Skin of body (tissue), 2 donors: ENCODE results near the gene EFNA2. TPM values are rescaled to one million over a fixed set of nuclear protein-coding genes. Genes with fewer than 3 reads are reported as not detected.
"Not testable (repeated sequence)": the region's sequence is repeated elsewhere in the genome, so short reads cannot be mapped to it uniquely, and the experiment has no call there.

ENCODE experiments used
- DNase-seq: peaks from one replicate; lab custom pipeline; 2025; lab: John Stamatoyannopoulos, UW
- total RNA-seq: library from RNA; depleted of rRNA; stranded (reverse); fragments of >200 nt; gene quantifications from one replicate; pipeline ENCODE4 v1.2.3, GENCODE V29; 2014

The EFNA2 gene
- total RNA-seq, 1 donor from 2014 or later = 0.39 TPM

DNA sequence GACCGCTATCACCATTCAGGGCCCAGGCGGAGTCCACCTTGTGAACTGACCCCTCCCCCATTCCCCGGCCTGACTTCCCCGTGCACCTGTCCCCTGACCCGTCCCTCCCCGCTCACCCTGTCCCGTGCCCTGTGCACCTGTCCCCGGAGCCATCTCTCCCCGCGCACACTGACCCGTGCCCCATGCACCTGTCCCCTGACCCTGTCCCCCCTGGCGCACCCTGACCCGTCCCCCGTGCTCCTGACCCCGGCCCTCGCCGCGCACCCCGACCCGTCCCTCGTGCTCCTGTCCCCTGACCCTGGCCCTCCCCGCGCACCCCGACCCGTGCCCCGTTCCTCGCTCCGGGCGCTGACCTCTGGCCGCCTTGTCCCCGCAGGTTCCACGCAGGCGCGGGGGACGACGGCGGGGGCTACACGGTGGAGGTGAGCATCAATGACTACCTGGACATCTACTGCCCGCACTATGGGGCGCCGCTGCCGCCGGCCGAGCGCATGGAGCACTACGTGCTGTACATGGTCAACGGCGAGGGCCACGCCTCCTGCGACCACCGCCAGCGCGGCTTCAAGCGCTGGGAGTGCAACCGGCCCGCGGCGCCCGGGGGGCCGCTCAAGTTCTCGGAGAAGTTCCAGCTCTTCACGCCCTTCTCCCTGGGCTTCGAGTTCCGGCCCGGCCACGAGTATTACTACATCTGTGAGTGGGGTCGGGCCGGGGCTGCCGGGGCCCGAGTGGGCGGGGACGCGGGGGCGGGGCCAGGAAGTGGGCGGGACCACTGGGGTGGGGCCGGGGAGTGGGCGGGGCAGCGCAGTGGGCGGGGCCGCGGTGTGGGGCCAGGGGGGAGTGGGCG is 9.7 kb downstream of the EFNA2 start:
- no peak for DNase-seq

DNA sequence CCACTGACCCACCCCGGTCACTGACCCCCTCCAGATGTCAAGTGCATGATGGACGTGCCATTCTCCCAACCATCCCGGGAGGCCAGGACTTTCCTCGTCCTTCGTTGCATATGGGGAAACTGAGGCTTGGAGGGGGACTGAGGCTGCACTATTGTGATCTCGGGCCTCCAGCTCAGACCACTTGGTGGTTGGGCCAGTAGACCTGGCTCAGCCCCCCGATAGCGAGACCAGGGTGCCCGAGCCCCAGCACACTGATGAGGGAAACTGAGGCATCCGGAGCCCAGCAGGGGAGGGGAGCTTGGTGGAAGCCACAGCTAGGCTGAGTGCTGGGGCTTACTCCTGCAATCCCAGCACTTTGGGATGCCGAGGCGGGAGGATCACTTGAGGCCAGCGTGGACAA is 10.4 kb downstream of the EFNA2 start:
- DNase-seq = no peak

DNA sequence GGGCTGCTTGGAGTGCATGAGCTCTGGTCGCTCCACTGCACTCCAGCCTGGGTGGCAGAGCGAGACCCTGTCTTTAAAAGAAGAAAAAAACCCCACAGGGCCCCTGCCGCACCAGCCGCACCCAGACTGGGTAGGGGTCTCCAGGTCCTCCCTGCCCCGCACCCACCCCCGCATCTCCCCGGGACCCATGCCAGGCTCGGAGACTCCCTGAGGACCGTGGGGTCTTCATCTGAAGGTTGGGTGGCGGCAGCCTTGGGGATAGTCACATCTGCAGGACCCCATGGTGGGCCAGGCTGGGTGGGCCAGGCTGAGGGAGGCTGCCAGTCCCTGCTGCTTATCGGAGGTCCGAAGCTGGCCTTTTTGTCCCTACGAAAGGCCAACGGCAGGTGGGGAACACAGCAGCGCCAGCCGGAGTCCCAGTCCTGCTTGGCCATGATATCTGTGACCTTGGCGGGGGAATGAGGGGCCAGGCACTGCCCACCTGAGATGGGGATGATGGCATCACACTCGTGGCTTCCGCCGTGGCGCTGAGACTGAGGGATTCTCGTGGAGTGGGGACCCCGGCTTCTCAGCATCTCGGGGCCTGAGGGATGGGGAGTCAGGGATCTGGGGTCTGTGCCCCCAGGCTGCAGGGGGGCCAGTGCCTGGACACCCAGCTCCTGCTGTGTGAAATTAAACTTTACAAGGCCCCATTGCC is 11.1 kb downstream of the EFNA2 start:
- DNase-seq = no peak

DNA sequence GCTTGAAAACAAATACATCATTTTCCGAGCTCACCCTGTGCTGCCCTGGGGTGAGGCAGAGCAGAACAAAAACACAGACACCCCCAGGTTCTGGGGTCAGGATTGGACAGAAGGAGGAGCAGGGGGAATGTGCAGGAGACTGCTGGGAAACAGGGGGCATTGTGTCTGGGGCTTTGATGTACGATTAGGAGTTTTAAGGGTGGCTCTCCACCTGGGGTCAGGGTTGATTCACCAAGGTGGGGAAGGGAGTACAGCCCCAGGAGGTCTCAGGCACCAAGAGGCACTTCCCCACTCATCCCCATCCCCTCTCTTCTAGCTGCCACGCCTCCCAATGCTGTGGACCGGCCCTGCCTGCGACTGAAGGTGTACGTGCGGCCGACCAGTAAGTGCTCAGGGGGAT is 12.6 kb downstream of the EFNA2 start:
- no peak for DNase-seq

DNA sequence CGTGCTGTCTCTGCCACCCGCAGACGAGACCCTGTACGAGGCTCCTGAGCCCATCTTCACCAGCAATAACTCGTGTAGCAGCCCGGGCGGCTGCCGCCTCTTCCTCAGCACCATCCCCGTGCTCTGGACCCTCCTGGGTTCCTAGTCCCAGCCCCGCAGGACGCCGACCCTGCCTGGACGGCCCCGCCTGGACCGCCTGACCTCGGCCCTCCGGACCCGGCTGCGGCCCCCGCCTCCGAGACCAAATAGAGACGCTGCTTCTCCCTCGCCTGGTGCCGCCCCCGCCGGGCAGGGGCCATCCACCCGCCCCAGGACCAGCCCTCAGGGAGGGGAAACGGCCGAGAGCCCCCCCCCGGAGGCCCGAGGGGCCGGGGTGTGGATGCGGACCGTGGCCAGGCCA is 14.1 kb downstream of the EFNA2 start:
- no peak for DNase-seq

DNA sequence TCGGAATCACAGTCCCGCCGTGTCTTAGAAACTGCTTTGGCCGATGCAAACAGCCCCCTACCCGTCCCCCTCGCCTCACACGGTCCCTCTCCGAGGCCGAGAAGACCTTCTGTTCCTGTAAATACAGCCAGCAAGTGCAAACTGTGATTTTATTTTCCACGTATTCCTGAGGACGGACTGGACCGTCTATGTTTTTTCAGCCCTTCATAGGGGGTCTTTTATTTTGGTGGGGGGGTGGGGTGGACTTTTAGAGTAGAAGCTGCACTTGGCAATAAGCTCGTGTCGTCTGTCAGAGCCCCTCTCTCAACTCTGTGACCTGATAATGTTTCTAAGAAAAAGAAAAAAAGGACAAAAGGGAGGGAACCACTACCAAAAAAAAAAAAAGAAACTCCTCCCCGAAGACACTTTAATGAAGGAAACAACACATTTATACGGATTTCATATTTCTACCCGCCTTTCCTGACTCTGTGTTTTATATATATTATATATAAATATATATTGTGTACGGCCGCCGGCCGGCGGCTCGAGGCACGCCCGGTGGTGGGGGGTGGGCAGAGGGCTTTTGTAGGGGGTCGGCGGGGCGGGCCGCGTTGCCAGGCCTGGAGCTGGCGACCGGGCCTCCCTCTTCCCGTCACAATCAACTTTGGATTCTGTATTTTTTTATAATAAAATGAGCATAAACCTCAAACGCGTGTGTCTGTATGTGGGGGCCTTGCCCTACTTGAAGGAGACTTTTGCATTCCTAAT is 15.2 kb downstream of the EFNA2 start:
- no peak for DNase-seq

DNA sequence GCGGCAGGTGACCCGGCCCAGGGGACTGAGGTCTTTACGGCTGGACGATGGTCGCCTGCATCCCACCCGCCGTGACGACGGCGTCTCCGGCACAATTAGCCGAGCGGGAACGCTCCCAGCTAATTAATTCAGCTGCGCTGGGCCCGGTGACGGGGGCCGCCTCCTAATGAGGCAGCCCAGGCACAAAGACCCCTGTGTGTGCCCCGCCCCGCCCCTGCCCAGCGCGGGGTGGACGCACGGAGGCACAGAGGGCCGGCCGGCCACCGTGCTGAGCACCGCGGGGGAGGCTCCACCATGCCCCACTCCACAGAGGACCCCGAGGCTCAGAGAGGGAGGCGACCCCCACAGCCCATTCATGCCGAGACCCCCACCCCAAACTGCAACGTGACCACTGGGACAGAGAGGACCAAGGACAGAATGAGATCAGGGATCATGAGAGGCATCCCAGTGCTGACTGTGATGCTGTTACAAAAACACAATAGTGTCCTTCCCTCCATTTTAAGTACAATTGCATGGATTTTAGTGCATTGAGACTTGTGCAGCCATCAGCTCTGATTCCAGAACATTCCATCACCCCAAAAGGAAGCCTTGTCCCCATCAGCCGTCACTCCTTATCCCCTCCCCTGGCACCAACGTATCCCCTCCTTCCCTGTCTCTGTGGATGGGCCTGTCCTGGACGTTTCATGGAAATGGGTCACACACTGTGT is 17.0 kb downstream of the EFNA2 start:
- DNase-seq = no peak

DNA sequence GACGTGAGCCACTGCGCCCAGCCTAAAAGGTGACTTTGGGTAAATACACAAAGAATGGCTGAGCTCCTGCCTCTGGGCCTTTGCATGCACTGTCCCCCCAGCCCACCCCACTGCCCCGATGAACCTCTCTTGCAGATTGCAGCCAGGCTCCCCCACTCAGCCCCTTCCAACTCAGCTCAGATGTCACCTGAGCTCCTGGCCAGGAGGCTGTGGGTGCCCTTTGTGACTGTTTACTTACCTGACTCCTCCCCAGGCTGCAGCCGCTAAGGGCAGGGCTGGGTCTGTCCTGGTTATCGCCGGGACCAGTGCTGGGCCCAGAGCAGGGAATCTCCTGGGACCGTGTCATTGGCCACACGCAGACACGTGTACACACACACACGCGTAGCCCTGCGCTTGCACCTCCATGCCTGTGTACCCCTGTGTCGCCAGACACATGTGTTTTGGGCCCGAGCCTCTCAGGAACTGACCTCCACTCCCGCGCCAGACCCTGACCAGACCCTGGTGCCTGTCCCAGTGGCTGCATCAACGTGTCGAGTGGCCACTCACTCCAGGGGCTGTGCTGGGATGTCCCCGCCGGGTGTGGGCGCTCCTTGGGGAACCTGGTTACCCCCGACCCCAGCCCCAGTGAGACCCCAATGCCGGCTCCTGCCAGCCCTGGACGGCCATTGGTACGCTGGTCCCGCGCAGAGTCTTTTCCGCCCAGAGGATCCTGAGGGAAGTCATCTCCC is 18.7 kb downstream of the EFNA2 start:
- no peak for DNase-seq

DNA sequence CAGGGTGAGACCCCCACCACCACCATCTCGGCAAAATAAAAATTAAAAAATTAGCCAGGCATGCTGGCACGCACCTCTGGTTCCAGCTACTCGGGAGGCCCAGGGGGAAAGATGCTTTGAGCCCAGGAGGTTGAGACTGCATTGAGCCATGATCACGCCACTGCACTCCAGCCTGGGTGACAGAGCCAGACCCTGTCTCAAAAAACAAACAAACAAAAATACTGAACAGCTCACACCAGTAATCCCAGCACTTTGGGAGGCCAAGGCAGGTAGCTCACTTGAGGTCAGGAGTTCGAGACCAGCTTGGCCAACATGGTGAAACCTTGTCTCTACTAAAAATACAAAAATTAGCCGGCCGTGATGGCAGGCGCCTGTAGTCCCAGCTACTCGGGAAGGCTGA is 19.7 kb downstream of the EFNA2 start:
- DNase-seq = not testable (repeated sequence)

DNA sequence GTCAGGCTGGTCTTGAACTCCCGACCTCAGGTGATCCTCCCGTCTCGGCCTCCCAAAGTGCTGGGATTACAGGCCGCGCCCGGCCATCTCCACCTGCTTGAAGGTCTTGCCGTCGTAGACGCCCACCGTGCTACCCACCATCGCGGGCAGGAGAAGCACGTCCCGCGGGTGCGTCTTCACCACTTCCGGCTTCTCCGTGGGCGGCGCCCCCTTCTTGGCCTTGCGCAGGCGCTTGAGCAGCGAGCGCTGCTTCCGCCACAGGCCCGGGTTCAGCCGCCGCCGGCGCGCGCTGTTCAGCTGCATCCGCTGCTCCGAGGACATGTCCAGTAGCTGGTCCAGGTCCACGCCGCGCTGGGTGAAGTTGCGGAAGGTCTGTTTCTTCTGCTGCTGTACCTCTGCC is 21.6 kb downstream of the EFNA2 start:
- no peak for DNase-seq

DNA sequence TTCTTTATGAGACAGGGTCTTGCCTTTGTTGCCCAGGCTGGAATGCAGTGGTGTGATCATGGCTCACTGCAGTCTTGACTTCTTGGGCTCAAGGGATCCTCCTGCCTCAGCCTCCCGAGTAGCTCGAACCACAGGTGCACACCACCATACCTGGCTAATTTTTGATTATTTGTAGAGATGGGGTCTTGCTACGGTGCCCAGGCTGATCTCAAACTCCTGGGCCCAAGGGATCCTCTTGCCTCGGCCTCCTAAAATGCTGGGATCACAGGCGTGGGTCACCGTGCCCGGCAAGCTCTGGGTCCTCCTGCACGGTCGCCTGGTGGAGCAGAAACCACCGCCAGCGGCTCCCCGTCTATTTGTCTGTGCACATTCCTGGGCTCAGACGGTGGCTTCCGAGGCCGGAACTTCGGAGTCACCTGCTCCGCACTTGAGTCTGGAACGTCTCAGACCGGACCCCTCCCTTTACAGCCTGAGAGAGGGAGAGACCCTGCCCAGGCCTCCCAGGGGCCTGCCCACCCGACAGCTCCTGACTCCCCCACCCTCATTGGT is 22.2 kb downstream of the EFNA2 start:
- no peak for DNase-seq

DNA sequence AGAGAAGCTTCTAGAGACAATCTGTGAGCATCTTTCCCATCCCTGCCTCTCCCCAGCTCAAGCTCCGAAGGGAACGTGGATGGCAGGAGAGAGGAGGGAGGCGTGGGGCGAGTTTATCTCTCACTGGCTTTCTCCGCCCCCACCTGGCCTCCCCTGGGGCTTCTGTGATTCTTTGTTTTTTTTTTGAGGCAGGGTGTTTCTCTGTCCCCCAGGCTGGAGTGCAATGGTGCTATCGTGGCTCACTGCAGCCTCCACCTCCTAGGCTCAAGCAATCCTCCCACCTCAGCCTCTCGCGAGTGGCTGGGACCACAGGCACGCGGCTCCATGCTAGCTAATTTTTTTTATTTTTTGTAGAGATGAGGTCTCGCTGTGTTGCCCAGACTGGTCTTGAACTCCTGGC is 23.0 kb downstream of the EFNA2 start:
- DNase-seq = no peak

DNA sequence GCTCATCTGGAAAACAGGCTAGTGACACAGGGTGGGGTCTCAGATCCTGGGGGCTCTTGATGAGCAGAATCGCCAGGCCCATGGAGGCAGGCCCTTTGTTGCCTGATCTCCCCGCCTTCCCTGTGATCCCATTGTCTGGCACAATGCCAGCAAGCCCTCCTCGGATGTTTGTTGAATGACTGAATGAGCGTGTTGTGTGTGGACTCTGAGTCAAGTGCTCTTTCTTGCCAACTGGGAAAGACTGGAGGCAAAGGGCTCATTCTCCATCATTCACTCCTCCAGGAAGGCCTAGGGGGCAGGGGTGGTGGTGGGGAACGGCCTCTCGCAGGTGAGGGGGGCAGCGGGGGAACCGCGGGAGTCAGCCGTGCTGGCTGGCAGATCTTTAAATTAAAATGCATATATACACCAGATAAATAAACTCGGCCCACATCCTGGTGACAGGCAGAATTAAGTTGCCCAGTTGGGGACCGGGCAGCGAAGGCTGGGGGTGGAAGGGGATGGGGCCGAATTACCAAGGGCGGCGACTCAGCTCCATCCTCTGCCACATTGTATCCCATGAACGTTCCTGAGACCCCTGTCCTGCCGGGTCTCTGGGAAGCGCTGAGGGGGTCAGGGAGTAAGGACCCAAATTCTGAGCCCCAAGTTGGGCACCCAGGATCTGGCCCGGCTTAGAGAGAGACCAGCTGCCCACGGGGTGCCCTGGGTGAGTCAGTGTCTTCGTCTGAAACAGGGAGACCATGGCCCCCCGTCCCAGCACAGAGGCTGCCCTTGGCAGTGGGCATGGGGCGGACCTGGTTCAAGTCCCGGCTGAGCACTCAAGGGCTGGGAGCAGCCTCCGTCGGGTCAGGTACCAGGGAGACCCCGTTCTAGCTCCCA is 24.5 kb downstream of the EFNA2 start:
- DNase-seq = no peak

DNA sequence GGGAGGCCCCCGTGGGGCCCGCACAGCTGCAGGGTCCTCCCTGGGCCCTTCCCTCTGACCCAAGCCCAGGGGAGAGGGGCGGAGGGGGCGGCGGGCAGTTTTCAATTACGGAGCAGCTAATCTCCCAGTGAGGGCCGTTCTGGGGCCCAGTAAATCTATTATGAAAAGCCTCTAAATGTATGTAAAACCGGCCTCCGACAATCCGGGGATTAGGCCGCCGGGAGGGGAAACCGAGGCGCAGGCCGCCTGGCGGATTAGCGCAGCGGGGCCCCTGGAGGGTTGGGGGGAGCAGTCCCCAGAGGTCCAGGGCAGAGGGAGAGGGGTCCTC is 25.1 kb downstream of the EFNA2 start:
- no peak for DNase-seq

DNA sequence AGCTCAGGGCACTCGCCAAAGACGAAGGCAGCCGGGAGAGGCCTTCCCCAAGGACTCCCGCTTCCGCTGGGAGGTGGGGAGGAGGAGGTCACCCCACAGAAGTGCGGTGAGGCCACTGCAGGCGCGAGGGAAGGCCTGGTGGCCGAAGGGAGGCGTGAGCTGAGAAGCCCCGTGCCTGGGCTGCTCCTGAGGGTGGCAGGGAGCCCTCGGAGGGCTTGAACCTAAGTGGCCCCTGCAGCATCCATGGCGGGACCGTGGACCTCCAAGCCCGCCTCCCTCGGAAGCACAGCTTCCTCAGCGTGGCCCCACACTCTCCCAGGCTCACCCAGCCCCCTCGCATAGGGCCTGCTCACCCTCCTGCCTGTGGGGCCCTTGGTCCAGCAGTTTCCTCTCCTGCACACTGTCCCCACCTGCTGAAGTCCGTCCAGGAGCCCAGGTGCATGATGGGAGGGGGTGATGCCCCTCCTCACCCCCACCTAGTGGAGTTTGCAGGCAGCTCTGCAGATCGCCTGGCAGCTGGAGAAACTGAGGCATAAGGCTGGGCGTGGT is 25.9 kb downstream of the EFNA2 start:
- no peak for DNase-seq

DNA sequence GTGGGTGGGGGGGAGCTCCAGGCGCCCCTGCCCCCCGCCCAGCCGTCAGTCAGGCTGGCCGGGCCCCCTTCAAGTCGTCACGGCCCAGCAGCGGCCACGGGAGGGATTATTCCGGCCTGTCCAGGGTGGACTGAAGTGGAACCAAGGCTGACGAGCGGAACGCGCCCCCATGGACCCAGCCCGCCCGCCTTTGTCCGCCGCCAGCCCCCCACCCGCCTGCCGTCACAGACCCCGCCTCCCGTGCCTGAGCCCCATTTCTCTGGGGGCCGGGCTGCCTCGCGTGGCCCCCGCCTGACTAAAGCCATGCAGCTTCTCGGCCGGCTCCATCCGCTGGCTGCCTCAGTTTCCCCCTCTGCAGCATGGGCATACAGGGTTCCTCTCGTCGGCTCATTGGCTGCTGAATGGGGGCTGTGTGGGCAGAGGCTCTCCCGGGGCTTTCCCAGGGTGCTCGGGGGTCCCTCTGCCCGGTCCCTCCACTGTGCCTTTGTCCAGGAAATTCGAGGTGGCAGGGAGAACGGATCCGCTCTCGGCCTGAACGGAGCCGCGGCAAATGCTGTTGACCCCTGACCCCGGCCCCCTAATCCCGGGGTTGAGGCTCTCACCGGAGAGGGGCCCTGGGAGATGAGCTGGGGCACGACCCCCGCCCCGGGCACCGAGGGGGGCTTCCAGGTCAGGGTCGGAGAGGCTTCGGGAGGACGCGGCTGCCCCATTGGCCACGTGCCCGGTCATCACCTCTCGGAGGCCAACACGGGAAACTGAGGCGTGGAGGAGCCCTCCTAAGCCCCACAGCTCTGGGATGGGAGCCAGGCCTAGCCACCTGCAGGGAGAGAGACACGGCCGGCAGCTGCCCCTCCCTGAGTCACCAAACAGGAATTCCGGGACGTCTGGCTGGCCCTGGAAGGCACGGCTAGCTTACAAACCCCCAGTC is 27.4 kb downstream of the EFNA2 start:
- no peak for DNase-seq

DNA sequence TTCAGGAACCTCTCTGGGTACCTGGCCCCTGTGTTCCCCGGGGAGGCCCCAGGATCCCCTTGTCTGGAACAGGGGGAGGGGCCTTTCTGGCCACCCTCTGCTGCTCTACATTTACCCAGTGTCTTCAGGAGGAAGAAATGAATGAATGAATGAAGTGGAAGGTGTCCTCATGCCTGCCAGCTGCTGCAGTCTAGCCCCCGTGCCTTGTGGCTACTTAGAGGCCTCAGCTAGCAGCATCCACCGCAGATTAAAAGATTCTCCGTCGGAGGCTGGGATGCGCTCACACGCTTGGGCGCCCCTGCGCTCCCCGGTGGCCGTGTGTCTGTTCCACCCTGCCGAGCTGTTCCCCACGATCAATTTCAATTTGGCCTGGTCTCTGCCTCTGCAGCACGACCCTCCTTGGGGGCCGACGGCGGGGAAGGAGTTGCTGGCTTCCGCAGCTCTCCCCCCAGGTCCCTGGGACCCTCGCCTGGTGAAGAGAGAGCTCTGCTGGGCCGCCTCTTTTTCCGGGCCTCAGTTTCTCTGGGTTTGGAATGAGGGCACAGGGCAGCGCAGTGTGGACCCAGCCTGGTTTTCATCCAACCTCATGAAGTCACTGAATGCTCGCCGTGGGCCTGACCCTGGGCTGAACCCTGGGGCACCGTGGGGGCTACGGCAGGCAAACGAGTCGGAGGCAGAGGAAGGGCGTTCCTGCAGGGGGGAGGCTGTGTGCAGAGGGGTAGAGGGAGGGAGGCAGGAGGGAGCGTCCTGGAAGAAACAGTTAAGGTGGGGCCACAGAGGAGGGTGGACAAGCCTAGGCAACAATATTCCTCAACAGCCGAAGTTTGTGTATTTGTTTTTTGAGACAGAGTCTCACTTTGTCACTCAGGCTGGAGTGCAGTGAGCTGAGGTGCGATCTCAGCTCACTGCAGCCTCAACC is 28.3 kb downstream of the EFNA2 start:
- DNase-seq = no peak
